GM18520 (cell line): ENCODE measurements around the gene APOL2.
"Not testable (repeated sequence)": the region's sequence is repeated elsewhere in the genome, so short reads cannot be mapped to it uniquely, and the experiment has no call there.

Experiments
- ATAC-seq: cut with Tn5 transposase; IDR thresholded peaks from one replicate; pipeline ENCODE4 v1.9.1; 2021; ENCODE audit not compliant: unreplicated experiment

Gene APOL2

GRCh38 chr22:36201025-36201424, 38.3 kb downstream of the APOL2 start:
- not testable (repeated sequence) for ATAC-seq

- no peak for ATAC-seq
Measured at GRCh38 chr22:36199001-36199551, 40.3 kb downstream of the APOL2 start.

GRCh38 chr22:36198536-36198935, 40.8 kb downstream of the APOL2 start:
- ATAC-seq = no peak

- ATAC-seq = no peak
Measured at GRCh38 chr22:36197514-36198146, 41.7 kb downstream of the APOL2 start.

- ATAC-seq = no peak
Measured at GRCh38 chr22:36197065-36197440, 42.3 kb downstream of the APOL2 start.

- ATAC-seq = no peak
Measured at GRCh38 chr22:36196254-36197064, 42.9 kb downstream of the APOL2 start.

- no peak for ATAC-seq
Measured at GRCh38 chr22:36194971-36195370, 44.4 kb downstream of the APOL2 start.

GRCh38 chr22:36194385-36194784, 44.9 kb downstream of the APOL2 start:
- no peak for ATAC-seq

- no peak for ATAC-seq
Measured at GRCh38 chr22:36193577-36193976, 45.8 kb downstream of the APOL2 start.

- ATAC-seq = no peak
Measured at GRCh38 chr22:36193171-36193570, 46.2 kb downstream of the APOL2 start.

- ATAC-seq = no peak
Measured at GRCh38 chr22:36192542-36192941, 46.8 kb downstream of the APOL2 start.

- ATAC-seq = no peak
Measured at GRCh38 chr22:36191106-36191836, 48.1 kb downstream of the APOL2 start.

GRCh38 chr22:36187862-36188261, 51.5 kb downstream of the APOL2 start:
- ATAC-seq = not testable (repeated sequence)

- ATAC-seq = no peak
Measured at GRCh38 chr22:36185828-36186624, 53.3 kb downstream of the APOL2 start.

- ATAC-seq = no peak
Measured at GRCh38 chr22:36184433-36185025, 54.8 kb downstream of the APOL2 start.

GRCh38 chr22:36183446-36183845, 55.9 kb downstream of the APOL2 start:
- ATAC-seq = no peak

- no peak for ATAC-seq
Measured at GRCh38 chr22:36182857-36183256, 56.5 kb downstream of the APOL2 start.

GRCh38 chr22:36182056-36182455, 57.3 kb downstream of the APOL2 start:
- ATAC-seq = no peak

GRCh38 chr22:36180928-36181327, 58.4 kb downstream of the APOL2 start:
- ATAC-seq = no peak
